Iris pigment epithelial cell (primary cell): ENCODE measurements around the gene IL36RN.
"Not testable (repeated sequence)": the region's sequence is repeated elsewhere in the genome, so short reads cannot be mapped to it uniquely, and the experiment has no call there.

ENCODE experiments used
- DNase-seq: peaks from one replicate; pipeline ENCODE4 v3.0.0-alpha.2; 2011; ENCODE audit warnings: low read depth

The IL36RN gene

DNA sequence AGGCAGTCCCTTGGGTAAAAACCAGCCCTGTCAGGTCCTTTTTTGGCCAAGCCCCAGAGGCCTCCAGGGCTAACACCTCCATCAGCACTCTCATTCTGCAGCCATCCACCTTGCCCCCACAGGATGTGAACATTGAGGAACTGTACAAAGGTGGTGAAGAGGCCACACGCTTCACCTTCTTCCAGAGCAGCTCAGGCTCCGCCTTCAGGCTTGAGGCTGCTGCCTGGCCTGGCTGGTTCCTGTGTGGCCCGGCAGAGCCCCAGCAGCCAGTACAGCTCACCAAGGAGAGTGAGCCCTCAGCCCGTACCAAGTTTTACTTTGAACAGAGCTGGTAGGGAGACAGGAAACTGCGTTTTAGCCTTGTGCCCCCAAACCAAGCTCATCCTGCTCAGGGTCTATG lies 16.0 kb downstream of the IL36RN start:
- no peak for DNase-seq

DNA sequence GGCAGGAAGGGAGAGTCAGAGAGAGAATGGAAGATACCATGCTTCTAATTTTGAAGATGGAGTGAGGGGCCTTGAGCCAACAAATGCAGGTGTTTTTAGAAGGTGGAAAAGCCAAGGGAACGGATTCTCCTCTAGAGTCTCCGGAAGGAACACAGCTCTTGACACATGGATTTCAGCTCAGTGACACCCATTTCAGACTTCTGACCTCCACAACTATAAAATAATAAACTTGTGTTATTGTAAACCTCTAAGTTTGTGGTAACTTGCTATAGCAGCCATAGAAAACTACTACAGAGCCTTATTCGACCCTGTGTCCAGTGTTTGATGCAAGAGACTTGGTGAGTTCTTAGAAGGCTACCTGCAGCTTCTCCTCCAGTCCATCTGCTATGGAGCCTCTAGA lies 16.6 kb downstream of the IL36RN start:
- no peak for DNase-seq

DNA sequence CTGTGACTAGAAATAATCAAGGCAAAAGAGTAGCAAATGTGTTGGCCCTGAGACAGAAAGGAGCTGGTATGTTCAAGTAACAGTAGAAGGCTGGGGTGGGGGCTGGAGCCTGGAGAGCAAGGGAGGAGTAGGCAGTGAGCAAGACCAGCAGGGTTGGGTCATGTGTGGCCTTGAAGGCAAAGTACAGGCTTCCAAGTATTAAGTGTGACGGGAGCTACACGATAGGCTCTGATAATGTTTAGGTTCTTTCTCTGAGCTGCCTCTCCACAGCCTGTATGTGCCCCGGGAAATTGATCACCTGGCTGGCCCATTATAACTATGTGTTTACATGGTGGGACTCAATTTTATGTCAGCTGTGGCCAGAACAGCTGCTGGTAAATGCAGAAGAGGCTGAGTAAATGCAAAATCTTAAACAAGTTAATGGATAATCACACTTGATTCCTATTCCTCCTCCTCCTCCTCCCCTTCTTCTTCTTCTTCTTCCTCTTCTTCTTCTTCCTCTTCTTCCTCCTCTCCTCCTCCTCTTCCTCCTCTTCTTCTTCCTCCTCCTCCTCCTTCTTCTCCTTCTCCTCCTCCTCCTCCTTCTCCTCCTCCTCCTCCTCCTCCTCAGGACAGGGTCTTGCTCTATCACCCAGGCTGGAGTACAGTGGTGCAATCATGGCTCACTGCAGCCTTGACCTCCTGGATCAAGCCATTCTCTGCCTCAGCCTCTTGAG lies 18.1 kb downstream of the IL36RN start:
- no peak for DNase-seq

DNA sequence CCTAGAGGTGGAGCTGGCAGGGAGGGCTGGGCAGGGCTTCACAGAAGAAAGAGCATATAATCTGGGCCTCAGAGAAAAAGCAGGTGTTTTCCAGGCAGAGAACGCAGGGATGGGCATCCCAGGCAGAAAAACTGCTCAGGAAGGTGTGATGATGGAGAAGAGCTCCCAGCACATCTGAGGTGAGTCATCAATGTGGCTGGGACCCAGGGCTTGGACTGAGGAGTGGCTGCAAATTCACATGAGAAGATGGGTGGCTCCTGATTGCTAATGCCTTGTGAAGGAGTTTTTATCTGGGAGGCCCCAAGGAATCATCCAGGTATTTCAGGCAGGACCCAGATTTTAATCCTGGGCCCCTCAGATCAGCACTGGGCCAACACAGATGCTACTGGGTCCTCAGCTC lies 18.9 kb downstream of the IL36RN start:
- DNase-seq = peak; percentile 10

DNA sequence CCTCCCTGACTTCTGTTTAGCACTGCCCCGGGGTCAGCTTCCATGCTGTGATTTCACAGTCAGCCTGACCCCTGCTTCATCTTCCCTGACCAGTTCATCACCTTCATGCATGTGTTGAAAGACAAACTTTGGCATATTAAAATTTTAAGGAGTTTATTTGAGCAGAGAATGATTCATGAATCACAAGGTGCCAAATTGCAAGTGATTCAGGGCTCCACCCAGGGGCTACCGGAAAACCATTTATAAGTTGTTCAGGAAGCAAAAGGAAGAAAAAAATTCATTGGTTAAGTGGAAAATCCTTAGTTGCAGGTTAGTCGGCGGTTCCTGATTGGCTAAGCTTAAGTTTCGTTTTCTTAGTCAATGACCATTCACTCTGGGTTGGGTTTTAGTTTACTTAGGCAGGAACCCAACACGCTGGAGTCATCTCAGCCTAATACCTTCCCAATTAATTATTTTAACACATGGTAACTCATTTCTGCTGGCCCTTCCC lies 19.4 kb downstream of the IL36RN start:
- DNase-seq = peak; percentile 31

DNA sequence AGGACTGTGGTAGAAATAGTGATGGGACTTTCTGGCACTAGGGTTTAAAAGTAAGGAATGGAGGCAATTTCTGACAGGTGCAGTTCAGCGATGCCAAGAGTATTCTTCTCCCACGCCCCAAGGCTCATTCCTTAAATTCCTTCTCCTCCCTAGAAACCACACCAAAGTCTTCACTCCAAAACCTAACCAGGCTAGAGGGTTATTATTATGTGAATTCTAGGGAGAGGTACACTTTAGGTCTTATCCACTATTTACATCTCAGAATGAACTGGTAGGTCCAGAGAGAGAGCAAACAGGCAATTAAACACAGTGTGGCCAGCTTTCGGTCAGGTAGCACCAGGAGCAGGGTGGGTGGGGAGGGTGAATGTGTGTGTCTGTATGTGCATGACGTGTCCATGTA lies 20.1 kb downstream of the IL36RN start:
- DNase-seq = no peak

DNA sequence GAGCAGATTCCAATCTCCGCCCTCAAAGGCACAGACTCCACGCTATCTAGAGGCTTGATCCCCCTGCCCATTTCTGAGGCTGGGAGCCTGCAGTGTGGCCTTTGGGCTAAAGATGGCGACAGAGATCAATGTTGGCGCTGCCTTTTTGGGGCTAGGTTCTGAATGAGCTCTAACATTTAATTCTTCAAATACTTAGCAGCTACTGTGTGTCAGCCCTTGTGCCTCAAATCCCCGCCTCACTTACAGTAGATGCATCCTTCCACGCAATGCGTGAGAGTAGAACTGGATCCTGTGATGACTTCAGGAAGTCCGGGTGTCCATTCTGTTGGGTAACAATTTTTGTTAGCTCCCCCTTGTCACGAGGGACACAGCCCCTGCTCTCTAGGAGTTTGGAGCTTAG lies 21.1 kb downstream of the IL36RN start:
- peak; percentile 10 for DNase-seq

DNA sequence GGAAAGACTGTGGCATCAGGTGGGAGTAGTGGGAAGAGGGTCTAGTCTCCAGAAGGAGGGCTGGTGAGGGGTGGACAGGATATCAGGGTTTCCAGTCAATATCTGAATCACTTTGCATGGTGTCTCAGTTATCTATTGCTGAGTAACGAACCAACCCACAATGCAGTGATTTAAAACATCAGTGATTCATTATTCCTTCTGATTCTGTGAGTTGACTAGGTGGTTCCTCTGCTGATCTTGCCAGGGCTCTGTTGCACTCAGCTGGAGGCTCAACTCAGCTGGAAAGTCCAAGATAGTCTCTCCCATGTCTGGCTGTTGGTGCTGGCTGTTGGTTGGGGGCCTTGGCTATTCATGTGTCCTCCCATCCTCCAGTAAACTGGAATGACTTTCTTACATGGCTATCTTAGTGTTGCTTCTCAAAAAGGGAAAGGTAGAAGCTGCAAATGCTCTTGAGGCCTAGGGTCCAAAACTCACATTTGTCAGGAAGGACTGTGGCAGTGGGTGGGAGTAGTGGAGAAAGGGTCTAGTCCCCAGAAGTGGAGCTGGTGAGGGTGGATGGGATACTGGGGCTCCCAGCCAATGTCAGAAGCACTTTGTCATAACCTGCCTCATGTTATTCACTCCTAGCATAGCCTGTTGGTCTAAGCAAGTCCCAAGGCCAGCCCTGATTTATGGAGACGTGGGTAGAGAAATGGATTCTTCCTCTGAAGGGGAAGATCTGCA lies 22.7 kb downstream of the IL36RN start:
- DNase-seq = no peak

DNA sequence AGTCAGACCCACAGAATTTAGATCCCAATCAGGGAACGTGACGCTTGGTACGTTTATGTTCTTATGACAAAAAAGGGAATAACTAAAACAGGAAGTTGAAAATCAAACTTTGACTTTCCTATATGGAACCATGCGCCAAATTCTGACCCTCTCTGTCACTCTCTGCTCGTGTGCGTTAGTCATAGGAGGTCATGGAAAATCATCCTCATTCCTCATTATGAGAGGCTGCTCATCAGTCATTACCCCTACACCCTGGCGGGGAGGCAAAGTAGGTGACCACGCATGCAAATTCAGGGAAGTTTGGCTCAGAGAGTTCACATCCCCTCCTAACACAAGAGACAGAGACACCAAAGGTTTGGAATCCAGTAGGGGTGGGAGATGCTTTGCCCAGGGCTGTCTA lies 24.3 kb downstream of the IL36RN start:
- no peak for DNase-seq

DNA sequence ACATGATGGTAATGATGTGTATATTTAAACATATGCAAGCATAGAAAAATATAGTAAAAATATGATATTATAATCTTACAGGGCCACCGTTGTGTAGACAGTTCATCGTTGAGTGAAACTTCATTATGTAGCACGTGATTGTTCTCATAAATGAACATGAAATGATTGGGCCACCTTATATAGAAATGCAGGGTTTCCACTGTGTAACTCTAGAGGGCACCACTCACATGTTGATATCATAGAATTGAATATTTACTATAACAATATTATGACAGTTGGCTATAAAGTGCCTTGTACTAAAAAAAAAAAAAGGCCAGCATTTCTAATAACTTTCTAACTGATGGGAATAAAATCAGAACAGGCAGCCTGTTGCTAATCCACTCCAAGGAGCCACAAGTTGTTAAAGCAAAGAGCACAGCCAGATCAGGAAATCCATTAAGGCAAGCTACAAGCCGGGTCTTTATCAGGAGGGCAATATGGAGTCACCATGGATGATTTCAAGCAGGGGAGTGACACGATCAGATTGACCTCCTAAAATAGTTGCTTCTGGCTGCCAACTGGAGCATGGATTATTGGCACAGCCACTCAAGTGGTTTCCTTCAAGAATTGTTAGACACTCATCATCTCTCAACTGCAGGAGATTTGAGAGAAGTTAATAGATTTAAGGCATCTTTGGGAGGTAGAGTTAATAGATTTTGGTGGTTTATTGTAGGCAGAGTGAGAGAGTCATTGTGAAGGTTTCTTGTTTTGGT lies 25.4 kb downstream of the IL36RN start:
- peak; percentile 16 for DNase-seq

DNA sequence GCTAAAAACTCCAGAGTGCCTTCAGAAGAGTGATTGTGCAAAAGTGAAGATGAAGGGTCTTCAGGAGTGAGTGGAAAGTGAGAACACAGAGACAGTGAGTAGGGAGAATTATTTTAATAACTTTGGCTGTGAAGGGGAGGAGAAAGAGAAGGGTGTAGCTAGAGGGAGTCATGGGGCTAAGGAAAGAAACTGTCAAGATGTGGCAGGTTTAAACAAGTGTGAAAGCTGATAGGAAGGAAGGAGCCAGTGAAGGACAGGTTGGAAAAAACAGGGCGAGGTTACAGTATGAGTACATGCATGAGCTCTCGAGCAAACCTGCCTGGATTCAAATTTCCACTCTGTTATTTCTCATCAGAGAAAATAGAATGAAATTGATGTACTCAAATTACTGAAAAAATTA lies 26.5 kb downstream of the IL36RN start:
- no peak for DNase-seq

DNA sequence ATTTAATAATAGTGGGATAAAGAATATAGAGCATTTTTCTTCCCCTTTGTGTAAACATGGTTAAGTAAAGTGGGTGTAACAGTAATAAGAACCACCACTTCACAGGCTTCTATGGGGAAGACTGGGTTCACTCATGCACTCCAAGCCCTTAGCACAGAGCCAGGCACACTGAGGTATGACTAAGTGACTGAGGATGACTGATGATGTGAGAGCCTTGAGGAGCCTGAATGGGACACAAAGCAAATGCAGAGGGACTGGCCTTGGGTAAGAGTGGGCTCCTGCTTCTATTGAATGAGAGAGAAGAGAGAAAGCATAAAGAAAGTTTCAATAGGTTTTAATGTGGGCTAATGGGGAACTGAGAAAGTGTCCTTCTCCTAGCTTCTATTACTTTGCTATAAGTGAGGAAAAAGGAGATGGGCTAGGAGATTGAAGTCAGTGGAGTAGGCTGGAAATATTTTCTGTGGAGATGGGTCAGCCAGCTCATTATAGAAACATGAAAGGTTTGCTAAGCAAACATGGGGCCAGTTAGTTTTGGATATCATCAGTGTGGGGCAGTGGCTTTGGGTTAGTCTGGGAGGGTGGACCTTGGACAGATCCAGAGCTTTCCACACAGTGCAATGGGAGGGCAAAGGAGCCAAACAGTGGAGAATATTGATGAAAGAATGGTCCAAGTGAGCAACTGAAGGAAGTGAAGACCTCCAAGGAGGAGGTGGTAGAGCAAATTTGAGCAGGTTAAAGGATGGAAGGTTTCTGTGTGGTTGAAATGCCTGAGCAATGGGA lies 29.4 kb downstream of the IL36RN start:
- DNase-seq = no peak

DNA sequence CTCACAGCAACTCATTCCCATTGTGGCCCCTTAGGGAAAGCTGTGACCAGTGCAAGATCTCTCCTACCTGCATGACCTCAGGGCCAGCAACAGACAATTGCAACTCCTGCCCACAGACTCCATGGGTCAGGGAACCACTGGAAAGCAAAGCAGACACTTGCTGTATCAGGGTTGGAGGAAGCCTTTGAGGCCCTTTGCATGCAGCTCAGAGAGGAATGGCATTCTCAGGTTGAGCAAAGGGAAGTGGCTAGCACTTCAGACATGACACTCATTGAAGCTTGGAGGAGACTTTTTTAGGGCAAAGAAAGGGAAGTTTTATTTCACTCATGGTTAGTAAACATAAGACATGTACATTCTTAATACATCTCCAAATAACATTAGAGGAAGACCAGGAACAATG lies 30.9 kb downstream of the IL36RN start:
- DNase-seq = no peak

DNA sequence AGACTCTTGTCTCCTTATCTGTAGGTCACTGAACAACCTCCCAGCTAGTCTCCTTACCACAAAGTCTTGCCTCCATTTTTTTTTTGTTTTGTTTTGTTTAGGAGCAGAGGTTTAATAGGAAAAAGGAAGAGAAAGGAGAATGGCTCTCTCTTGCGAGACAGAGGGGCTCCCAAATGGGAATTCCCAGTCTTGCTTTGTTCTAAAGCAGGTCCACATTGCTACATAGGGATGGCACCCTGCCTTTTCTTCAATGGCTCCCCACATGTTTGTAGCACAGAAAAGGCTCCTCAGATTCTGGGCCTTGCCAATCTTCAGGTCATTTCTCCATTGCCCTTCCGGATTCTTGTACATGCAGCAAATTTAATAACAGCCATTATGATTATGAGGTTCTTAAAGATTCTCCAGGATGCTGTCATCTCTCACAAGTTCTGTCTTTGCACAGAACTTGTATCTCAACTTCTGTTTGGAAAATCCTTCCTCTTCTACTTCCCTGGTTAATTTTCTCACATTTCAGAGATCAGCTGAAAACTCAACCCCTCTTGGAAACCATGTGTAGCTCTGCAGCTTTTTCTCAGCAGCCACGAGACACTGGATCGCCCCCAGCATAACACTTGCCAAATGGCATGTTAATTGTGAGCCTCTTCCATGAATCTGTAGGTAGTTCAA lies 32.4 kb downstream of the IL36RN start:
- no peak for DNase-seq

DNA sequence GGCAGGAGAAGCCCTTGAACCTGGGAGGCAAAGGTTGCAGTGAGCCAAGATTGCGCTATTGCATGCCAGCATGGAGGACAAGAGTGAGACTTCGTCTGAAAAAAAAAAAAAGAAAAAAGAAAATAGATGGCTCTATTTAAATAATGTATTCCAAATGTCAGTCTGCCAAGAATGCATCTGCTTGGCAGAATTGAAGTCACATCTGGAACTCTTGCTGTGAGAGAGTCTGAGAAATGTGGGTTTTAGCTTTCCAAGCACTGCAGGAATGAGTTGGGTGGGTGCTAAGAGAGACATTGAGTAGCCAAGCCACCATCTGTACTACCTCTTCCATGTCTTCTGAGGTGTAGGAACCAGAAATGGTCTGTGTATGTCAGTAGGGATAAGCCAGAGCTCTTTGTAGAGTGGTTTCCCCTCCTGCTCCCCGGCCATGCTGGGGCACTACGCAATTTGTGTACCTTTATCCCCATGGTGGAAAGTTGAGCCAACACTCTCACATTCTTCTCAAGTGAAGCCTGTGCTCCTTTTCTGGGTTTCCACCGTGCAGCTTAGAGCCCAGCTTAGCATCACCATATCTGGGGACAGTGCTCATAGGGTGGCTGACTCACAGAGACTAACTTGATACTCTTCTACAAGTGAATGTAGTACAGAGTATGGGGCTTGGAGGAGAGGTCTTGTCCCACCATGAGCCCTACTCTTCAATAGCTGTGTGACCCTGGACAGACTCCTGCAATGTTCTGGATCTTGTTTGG lies 34.0 kb downstream of the IL36RN start:
- DNase-seq = no peak

DNA sequence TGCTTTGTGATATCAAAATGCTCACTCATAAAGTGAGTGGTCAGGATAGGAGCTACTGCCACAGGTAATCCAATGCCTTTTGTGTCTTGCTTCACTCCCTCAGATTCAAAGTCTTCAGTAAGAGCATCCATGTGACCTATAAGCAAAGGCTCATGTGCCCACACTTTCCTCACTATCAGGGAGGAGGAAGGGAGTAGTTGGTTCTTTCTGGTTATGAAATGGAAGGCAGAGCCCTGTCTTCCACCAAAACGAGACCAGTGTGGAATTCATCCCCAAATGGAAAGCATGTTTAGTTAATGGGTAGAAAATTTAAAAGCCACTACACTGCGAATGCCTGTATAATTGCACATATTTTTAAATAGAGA lies 34.6 kb downstream of the IL36RN start:
- no peak for DNase-seq

DNA sequence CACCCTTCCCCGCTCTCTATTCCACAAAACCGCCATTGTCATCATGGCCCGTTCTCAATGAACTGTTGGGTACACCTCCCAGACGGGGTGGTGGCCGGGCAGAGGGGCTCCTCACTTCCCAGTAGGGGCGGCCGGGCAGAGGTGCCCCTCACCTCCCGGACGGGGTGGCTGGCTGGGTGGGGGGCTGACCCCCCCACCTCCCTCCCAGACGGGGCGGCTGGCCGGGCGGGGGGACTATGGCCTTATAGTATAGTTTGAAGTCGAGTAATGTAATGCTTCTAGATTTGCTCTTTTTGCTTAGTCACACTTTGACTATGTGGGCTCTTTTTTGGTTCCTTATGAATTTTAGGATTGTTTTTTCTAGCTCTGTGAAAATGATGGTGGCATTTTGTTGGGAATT lies 37.3 kb downstream of the IL36RN start:
- DNase-seq = not testable (repeated sequence)

DNA sequence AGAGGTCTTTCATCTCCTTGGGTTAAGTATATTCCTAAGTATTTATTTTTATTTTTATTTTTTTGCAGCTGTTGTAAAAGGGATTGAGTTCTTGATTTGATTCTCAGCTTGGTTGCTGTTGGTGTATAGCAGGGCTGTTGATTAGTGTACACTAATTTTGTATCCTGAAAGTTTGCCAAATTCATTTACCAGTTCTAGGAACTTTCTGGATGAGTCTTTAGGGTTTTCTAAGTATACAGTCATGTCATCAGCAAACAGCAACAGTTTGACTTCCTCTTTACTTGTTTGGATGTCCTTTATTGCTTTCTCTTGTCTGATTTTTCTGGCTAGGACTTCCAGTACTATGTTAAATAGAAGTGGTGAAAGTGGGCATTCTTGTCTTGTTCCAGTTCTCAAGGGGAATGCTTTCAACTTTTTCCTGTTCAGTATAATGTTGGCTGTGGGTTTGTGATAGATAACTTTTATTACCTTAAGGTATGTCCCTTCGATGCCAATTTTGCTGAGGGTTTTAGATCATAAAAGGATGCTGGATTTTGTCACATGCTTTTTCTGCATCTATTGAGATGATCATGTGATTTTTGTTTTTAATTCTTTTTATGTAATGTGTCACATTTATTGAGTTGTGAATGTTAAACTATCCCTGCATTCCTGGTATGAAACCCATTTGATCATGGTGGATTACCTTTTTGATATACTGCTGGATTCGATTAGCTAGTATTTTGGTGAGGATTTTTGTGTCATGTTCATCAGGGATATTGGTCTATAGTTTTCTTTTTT lies 38.0 kb downstream of the IL36RN start:
- not testable (repeated sequence) for DNase-seq

DNA sequence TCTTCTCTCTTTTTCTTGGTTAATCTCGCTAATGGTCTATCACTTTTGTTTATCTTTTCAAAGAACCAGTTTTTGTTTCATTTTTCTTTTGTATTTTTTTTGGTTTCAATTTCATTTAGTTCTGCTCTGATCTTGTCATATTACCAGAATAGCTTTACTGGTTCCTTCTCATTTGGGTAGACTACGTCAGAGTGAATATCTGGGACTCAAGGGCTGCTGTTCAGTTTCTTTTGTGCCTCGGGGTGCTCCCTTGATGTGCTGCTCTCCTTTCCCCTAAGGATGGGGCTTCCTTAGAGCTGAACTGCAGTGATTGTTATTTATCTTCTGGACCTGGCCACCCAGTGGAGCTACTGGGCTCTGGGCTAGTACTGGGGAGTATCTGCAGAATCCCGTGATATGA lies 39.0 kb downstream of the IL36RN start:
- no peak for DNase-seq

DNA sequence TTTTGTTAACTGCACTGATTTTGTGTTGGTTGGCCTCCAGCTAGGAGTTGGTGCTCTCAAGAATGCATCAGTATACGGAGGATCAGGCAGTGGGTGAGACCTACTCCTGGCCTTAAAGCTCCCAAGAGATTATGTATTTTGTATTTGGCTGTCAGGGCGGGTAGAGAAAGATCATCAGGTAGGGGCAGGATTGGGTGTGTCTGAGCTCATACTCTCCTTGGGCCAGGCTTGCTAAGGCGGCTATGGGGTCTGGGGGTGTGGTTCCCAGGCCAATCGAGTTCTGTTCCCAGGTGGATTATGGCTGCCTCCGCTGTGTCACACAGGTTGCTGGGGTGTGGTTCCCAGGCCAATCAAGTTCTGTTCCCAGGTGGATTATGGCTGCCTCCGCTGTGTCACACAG lies 39.5 kb downstream of the IL36RN start:
- no peak for DNase-seq
